Measurements from ENCODE around the gene KDM2A. TPM values are rescaled to one million over a fixed set of nuclear protein-coding genes. Genes with fewer than 3 reads are reported as not detected.

KDM2A gene
- total RNA-seq, 1 experiment from 2014 or later, result 65.3 TPM

GRCh38 chr11:67117176-67117575 lies 1.9 kb upstream of the KDM2A start:
- H3K9ac ChIP-seq (ENCODE audit: low read length), result no peak overlapping the region
- no peaks in the 10 kb centered on the region for H3K36me3 ChIP-seq (ENCODE audit: low read depth, low read length)
- DNase-seq, result no peak
- H2AFZ ChIP-seq (ENCODE audit: low read length), result no peak overlapping the region
- no peaks in the 10 kb centered on the region for H3K9me2 ChIP-seq (replicated peaks; ENCODE audit: low read length)
- POLR2A ChIA-PET (ENCODE audit: unreplicated experiment), result no interaction called here
- TF ChIP-seq CTCF (conservative IDR thresholded peaks at IDR 0.05; ENCODE audit: low read depth, low read length) (no peak), EZH2 (IDR thresholded peaks at IDR 0.05; ENCODE audit: low read length, unreplicated experiment) (no peak), EZH2phosphoT487 (IDR thresholded peaks at IDR 0.05; ENCODE audit: borderline replicate concordance, low read length) (no peak)
- CTCF ChIA-PET, result interaction anchor here (0.8 kb wide), 1 partner anchor 159 kb away, joined by 3 read pairs; no protein-coding TSS in a partner anchor
- BruUV-seq (replicated peaks), result no TSS peak
- no peaks in the 10 kb centered on the region for H3F3A ChIP-seq (ENCODE audit: low read length, unreplicated experiment)
- no peaks in the 10 kb centered on the region for H3K27me3 ChIP-seq (ENCODE audit: low read length)
- H3K4me2 ChIP-seq (ENCODE audit: low read length), result no peak overlapping the region
- peaks cover 29% of the 10 kb centered on the region for H3K79me2 ChIP-seq (ENCODE audit: low read length)
- H4K20me1 ChIP-seq (ENCODE audit: low read length), result peaks cover 13% of the 10 kb centered on the region
- H3K27ac ChIP-seq (ENCODE audit: low read length), result no peak overlapping the region
- intact Hi-C loops (cut with micrococcal nuclease), result no loop called here
- no peaks in the 10 kb centered on the region for H3K9me3 ChIP-seq (ENCODE audit: low read length)
- no peak for ATAC-seq
- H3K4me1 ChIP-seq (ENCODE audit: insufficient read depth, low read length), result peaks cover 4% of the 10 kb centered on the region; the same call in 1 of the 2 replicates
- no peak overlapping the region for H3K4me3 ChIP-seq (ENCODE audit: low read length)

GRCh38 chr11:67117672-67118180 lies 1.3 kb upstream of the KDM2A start:
- intact Hi-C loops (cut with micrococcal nuclease), result no loop called here
- no peak overlapping the region for H2AFZ ChIP-seq (ENCODE audit: low read length)
- H3K4me2 ChIP-seq (ENCODE audit: low read length), result no peak overlapping the region
- ChIA-PET CTCF (interaction anchor here (0.8 kb wide), 1 partner anchor 160 kb away, joined by 3 read pairs; no protein-coding TSS in a partner anchor), POLR2A (ENCODE audit: unreplicated experiment) (no interaction called here)
- TF ChIP-seq EZH2 (IDR thresholded peaks at IDR 0.05; ENCODE audit: low read length, unreplicated experiment), result no peak
- TF ChIP-seq CTCF (conservative IDR thresholded peaks at IDR 0.05; ENCODE audit: low read depth, low read length), result no peak
- no peak for TF ChIP-seq EZH2phosphoT487 (IDR thresholded peaks at IDR 0.05; ENCODE audit: borderline replicate concordance, low read length)
- no peaks in the 10 kb centered on the region for H3K9me3 ChIP-seq (ENCODE audit: low read length)
- H4K20me1 ChIP-seq (ENCODE audit: low read length), result peaks cover 13% of the 10 kb centered on the region
- H3K4me1 ChIP-seq (ENCODE audit: insufficient read depth, low read length), result peaks cover 6% of the 10 kb centered on the region; the same call in 1 of the 2 replicates
- H3K27me3 ChIP-seq (ENCODE audit: low read length), result no peaks in the 10 kb centered on the region
- peaks cover 34% of the 10 kb centered on the region for H3K79me2 ChIP-seq (ENCODE audit: low read length)
- no TSS peak for BruUV-seq (replicated peaks)
- H3K9ac ChIP-seq (ENCODE audit: low read length), result no peak overlapping the region
- DNase-seq, result no peak
- no peak overlapping the region for H3K27ac ChIP-seq (ENCODE audit: low read length)
- H3F3A ChIP-seq (ENCODE audit: low read length, unreplicated experiment), result no peaks in the 10 kb centered on the region
- no peak for ATAC-seq
- H3K4me3 ChIP-seq (ENCODE audit: low read length), result no peak overlapping the region
- no peaks in the 10 kb centered on the region for H3K36me3 ChIP-seq (ENCODE audit: low read depth, low read length)
- no peaks in the 10 kb centered on the region for H3K9me2 ChIP-seq (replicated peaks; ENCODE audit: low read length)

GRCh38 chr11:67118181-67118766 lies 789 bp upstream of the KDM2A start:
- TF ChIP-seq CTCF (conservative IDR thresholded peaks at IDR 0.05; ENCODE audit: low read depth, low read length) (no peak), EZH2phosphoT487 (IDR thresholded peaks at IDR 0.05; ENCODE audit: borderline replicate concordance, low read length) (no peak)
- Histone ChIP-seq H3K9ac (ENCODE audit: low read length) (peak overlapping the region; percentile 41; the same call in 1 of the 2 replicates), H2AFZ (ENCODE audit: low read length) (peak overlapping the region; percentile 58; the same call in 1 of the 2 replicates), H3K27ac (ENCODE audit: low read length) (no peak overlapping the region), H3K36me3 (ENCODE audit: low read depth, low read length) (peaks cover under 1% of the 10 kb centered on the region; the same call in 1 of the 2 replicates), H3K4me3 (ENCODE audit: low read length) (peak overlapping the region; percentile 44; the same call in 1 of the 2 replicates), H3K79me2 (ENCODE audit: low read length) (peaks cover 40% of the 10 kb centered on the region), H3K4me2 (ENCODE audit: low read length) (peak overlapping the region; percentile 57), H3K9me3 (ENCODE audit: low read length) (no peaks in the 10 kb centered on the region), H3K27me3 (ENCODE audit: low read length) (no peaks in the 10 kb centered on the region), H3K9me2 (replicated peaks; ENCODE audit: low read length) (no peaks in the 10 kb centered on the region), H3K4me1 (ENCODE audit: insufficient read depth, low read length) (peaks cover 6% of the 10 kb centered on the region; the same call in 1 of the 2 replicates), H3F3A (ENCODE audit: low read length, unreplicated experiment) (no peaks in the 10 kb centered on the region), H4K20me1 (ENCODE audit: low read length) (peaks cover 17% of the 10 kb centered on the region)
- CTCF ChIA-PET, result interaction anchor here (0.6 to 1.0 kb wide), 2 partner anchors 50 to 63 kb away, joined by 4 read pairs; no protein-coding TSS in a partner anchor
- no peak for DNase-seq
- intact Hi-C loops (cut with micrococcal nuclease), result no loop called here
- POLR2A ChIA-PET (ENCODE audit: unreplicated experiment), result interaction anchor here (0.5 to 1.0 kb wide), 3 partner anchors 63 to 130 kb away, joined by 3 to 8 read pairs (median 3); no protein-coding TSS in a partner anchor
- no TSS peak for BruUV-seq (replicated peaks)
- ATAC-seq, result peak; percentile 1
